HepG2 (cell line): ENCODE data around the gene ZBTB7A. TPM values are rescaled to one million over a fixed set of nuclear protein-coding genes. Genes with fewer than 3 reads are reported as not detected.

Source experiments
- MTA1 ChIP-seq: sonication (generic); formaldehyde crosslinking; IDR thresholded peaks from 2 replicates; pipeline ENCODE4 v1.4.0; 2020; ENCODE audit warnings: missing genetic modification reagents, mild to moderate bottlenecking, borderline replicate concordance
- MYC ChIP-seq: sonication (generic); formaldehyde crosslinking; IDR thresholded peaks from 2 replicates; pipeline ENCODE4 v1.9.0; 2021; ENCODE audit warnings: missing genetic modification reagents, borderline replicate concordance
- RXRB ChIP-seq: IDR thresholded peaks from 2 replicates; pipeline ENCODE4 v1.6.1; 2016; ENCODE audit warnings: borderline replicate concordance, missing genetic modification reagents, missing compliant biosample characterization
- STAT5B ChIP-seq: sonication (generic); formaldehyde crosslinking; IDR thresholded peaks from 2 replicates; pipeline ENCODE4 v1.4.0; 2020; ENCODE audit warnings: missing genetic modification reagents
- TEAD3 ChIP-seq: optimal IDR thresholded peaks from 2 replicates; pipeline ENCODE3; 2016; ENCODE audit warnings: borderline replicate concordance
- ZFP41 ChIP-seq: sonication (generic); formaldehyde crosslinking; IDR thresholded peaks from 2 replicates; pipeline ENCODE4 v1.4.0; 2020; ENCODE audit warnings: mild to moderate bottlenecking, missing genetic modification reagents, borderline replicate concordance
- ZMYM4 ChIP-seq: sonication (generic); formaldehyde crosslinking; IDR thresholded peaks from 2 replicates; pipeline ENCODE4 v1.8.1; 2023; ENCODE audit warnings: mild to moderate bottlenecking, missing genetic modification reagents
- ZNF556 ChIP-seq: sonication (generic); formaldehyde crosslinking; IDR thresholded peaks from 2 replicates; pipeline ENCODE4 v1.4.0; 2020; ENCODE audit warnings: mild to moderate bottlenecking, missing genetic modification reagents, borderline replicate concordance
- ZNF670 ChIP-seq: sonication (generic); formaldehyde crosslinking; IDR thresholded peaks from 2 replicates; pipeline ENCODE4 v1.8.0; 2022; ENCODE audit warnings: mild to moderate bottlenecking, missing genetic modification reagents, borderline replicate concordance
- ZNF746 ChIP-seq: sonication (generic); formaldehyde crosslinking; IDR thresholded peaks from 2 replicates; pipeline ENCODE4 v1.8.0; 2022; ENCODE audit warnings: mild to moderate bottlenecking, missing genetic modification reagents
- ZNF879 ChIP-seq: sonication (generic); formaldehyde crosslinking; IDR thresholded peaks from 2 replicates; pipeline ENCODE4 v1.8.1; 2023; ENCODE audit warnings: missing genetic modification reagents
- polyA plus RNA-seq, 8 experiments: library from polyadenylated mRNA; depleted of rRNA in 3 of 8; stranded (reverse) in 7 of 8; unstranded in 1 of 8; fragments of >200 nt; fragmentation: Illumina TruSeq in 4 of 8; extraction: Trizol in 4 of 8; gene quantifications; 2 replicates each; pipeline versions ENCODE4 v1.2.1 to v1.2.3, GENCODE V29; 2011 to 2016; ENCODE audit warnings: low read depth in 4 of 8, missing spikeins in 1 of 8, mixed read lengths in 1 of 8; ENCODE audit not compliant: insufficient read depth in 1 of 8
- total RNA-seq, 5 experiments: library from RNA; depleted of rRNA; stranded (reverse); fragments of >200 nt; fragmentation: Illumina TruSeq; extraction: Trizol; gene quantifications; 2 replicates each; pipeline ENCODE4 v1.2.3, GENCODE V29; 2016; ENCODE audit warnings: low read depth in 1 of 5
- TF ChIP-seq, protein P1 (sequence below): IDR thresholded peaks from 2 replicates; pipeline ENCODE4 v1.6.1; 2016; ENCODE audit warnings: missing compliant biosample characterization, missing genetic modification reagents, borderline replicate concordance
- TF ChIP-seq, protein P2 (sequence below): sonication (generic); formaldehyde crosslinking; IDR thresholded peaks from 2 replicates; pipeline ENCODE4 v1.8.0; 2022; ENCODE audit warnings: mild to moderate bottlenecking, missing genetic modification reagents
- TF ChIP-seq, protein P3 (sequence below): sonication (generic); formaldehyde crosslinking; IDR thresholded peaks from 2 replicates; pipeline ENCODE4 v1.8.1; 2023; ENCODE audit warnings: mild to moderate bottlenecking, missing genetic modification reagents
- TF ChIP-seq, protein P4 (sequence below): sonication (generic); formaldehyde crosslinking; IDR thresholded peaks from 2 replicates; pipeline ENCODE4 v1.4.0; 2020; ENCODE audit warnings: missing genetic modification reagents
- TF ChIP-seq, protein P5 (sequence below), 2 experiments: sonication (generic) in 1 of 2; formaldehyde crosslinking in 1 of 2; IDR thresholded peaks; 2 replicates each; pipeline versions ENCODE4 v1.6.1 to v1.9.0; 2014 to 2022; ENCODE audit warnings: antibody characterized with exemption in 1 of 2, borderline replicate concordance in 1 of 2, inconsistent platforms in 1 of 2, low read depth in 1 of 2, missing genetic modification reagents in 1 of 2

ZBTB7A gene
- total and polyA plus RNA-seq, 2 of the 13 experiments (the other 11 are each of a cell fraction or from before 2014, with no cell fraction given) = 3.6 to 4.0 TPM

DNA sequence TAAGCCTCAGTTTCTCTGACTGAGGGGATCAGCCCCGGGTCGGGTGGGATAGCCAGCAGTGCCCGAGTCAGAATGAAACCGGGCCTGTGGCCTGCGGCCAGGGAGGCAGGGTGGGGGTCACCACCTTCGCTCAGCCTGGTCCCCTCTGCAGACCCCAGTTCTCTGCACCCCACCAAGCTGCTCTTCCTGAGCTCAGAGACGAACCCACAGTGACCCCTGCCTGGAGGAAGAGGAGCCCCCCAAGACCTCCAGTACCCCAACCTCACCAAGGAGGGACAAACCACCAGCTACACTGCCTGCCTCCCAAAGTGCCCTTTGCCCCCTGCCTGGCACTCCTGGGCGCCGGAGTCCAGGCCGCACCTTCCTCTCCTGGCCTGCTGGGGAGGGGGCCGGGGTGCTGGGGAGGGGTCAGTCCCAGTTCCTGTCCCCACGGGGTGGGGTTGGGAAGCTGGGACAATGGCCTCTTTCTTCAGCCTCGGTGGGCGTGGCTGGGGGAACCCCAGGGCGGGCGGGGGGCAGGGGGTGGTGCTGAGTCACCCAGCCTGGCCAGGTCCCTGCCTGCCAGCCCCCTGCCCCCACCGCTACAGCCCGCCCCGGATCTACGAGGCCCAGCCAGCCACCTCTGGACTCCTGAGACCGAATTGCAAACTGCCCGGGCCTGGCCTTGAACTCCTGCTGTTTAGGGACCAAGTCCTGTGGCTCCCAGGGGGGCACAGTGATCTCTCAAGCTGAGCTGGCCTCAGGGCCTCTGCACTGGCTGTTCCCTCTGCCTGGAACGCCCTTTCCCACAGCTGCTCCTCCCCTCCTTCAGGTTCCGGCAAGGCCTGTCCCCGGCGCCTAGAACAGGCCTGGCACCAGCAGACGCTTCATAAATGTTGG, 14.3 kb downstream of the ZBTB7A start (continued):
- peak; percentile 92; the same call in 1 of the 2 replicates for TF ChIP-seq MTA1 (CRISPR knock-in tag)
- peak; percentile 81; the same call in 1 of the 2 replicates for TF ChIP-seq ZNF556 (CRISPR knock-in tag)
- no peak; the same call in 1 of the 2 replicates for TF ChIP-seq STAT5B (CRISPR knock-in tag)
- TF ChIP-seq, protein P1, sequence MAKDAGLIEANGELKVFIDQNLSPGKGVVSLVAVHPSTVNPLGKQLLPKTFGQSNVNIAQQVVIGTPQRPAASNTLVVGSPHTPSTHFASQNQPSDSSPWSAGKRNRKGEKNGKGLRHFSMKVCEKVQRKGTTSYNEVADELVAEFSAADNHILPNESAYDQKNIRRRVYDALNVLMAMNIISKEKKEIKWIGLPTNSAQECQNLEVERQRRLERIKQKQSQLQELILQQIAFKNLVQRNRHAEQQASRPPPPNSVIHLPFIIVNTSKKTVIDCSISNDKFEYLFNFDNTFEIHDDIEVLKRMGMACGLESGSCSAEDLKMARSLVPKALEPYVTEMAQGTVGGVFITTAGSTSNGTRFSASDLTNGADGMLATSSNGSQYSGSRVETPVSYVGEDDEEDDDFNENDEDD = no peak
- TF ChIP-seq TEAD3 (CRISPR knock-in tag) = peak; percentile 66
- TF ChIP-seq, protein P2, sequence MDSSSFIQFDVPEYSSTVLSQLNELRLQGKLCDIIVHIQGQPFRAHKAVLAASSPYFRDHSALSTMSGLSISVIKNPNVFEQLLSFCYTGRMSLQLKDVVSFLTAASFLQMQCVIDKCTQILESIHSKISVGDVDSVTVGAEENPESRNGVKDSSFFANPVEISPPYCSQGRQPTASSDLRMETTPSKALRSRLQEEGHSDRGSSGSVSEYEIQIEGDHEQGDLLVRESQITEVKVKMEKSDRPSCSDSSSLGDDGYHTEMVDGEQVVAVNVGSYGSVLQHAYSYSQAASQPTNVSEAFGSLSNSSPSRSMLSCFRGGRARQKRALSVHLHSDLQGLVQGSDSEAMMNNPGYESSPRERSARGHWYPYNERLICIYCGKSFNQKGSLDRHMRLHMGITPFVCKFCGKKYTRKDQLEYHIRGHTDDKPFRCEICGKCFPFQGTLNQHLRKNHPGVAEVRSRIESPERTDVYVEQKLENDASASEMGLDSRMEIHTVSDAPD = peak; percentile 88
- peak; percentile 72; the same call in 1 of the 2 replicates for TF ChIP-seq MYC (CRISPR knock-in tag)
- TF ChIP-seq RXRB = peak; percentile 96
- TF ChIP-seq ZFP41 (CRISPR knock-in tag) = 0 out of 2 replicates have a peak, but pooled peaks have one; percentile 60
- TF ChIP-seq, protein P3, sequence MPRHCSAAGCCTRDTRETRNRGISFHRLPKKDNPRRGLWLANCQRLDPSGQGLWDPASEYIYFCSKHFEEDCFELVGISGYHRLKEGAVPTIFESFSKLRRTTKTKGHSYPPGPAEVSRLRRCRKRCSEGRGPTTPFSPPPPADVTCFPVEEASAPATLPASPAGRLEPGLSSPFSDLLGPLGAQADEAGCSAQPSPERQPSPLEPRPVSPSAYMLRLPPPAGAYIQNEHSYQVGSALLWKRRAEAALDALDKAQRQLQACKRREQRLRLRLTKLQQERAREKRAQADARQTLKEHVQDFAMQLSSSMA (CRISPR knock-in tag) = no peak
- TF ChIP-seq ZNF879 (CRISPR knock-in tag) = no peak
- peak; percentile 98 for TF ChIP-seq ZNF670 (CRISPR knock-in tag)
- TF ChIP-seq ZNF746 = peak; percentile 77
- TF ChIP-seq, protein P4, sequence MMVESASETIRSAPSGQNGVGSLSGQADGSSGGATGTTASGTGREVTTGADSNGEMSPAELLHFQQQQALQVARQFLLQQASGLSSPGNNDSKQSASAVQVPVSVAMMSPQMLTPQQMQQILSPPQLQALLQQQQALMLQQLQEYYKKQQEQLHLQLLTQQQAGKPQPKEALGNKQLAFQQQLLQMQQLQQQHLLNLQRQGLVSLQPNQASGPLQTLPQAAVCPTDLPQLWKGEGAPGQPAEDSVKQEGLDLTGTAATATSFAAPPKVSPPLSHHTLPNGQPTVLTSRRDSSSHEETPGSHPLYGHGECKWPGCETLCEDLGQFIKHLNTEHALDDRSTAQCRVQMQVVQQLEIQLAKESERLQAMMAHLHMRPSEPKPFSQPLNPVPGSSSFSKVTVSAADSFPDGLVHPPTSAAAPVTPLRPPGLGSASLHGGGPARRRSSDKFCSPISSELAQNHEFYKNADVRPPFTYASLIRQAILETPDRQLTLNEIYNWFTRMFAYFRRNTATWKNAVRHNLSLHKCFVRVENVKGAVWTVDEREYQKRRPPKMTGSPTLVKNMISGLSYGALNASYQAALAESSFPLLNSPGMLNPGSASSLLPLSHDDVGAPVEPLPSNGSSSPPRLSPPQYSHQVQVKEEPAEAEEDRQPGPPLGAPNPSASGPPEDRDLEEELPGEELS (CRISPR knock-in tag) = peak; percentile 86
- TF ChIP-seq, protein P5, sequence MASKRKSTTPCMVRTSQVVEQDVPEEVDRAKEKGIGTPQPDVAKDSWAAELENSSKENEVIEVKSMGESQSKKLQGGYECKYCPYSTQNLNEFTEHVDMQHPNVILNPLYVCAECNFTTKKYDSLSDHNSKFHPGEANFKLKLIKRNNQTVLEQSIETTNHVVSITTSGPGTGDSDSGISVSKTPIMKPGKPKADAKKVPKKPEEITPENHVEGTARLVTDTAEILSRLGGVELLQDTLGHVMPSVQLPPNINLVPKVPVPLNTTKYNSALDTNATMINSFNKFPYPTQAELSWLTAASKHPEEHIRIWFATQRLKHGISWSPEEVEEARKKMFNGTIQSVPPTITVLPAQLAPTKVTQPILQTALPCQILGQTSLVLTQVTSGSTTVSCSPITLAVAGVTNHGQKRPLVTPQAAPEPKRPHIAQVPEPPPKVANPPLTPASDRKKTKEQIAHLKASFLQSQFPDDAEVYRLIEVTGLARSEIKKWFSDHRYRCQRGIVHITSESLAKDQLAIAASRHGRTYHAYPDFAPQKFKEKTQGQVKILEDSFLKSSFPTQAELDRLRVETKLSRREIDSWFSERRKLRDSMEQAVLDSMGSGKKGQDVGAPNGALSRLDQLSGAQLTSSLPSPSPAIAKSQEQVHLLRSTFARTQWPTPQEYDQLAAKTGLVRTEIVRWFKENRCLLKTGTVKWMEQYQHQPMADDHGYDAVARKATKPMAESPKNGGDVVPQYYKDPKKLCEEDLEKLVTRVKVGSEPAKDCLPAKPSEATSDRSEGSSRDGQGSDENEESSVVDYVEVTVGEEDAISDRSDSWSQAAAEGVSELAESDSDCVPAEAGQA (IDR thresholded peaks at IDR 0.05; ENCODE audit: low read depth) = no peak
- TF ChIP-seq, protein P5 (CRISPR knock-in tag; IDR thresholded peaks at IDR 0.05; ENCODE audit: borderline replicate concordance) = no peak
- TF ChIP-seq ZMYM4 (CRISPR knock-in tag) = peak; percentile 90
